Parathyroid adenoma (tissue), 2 donors: Measurements from ENCODE around the gene DENND4A.

Experiments
- H2AFZ ChIP-seq: fragments of 300-600 bp; sonication (generic); one replicate; pipeline ENCODE4 v1.7.0; 2017; ENCODE audit warnings: antibody characterized with exemption, mild to moderate bottlenecking
- H3K27ac ChIP-seq: fragments of 300-600 bp; sonication (generic); one replicate; pipeline ENCODE4 v1.7.0; 2017
- H3K27me3 ChIP-seq: fragments of 300-600 bp; sonication (generic); one replicate; pipeline ENCODE4 v1.7.0; 2017; ENCODE audit warnings: low read length; ENCODE audit not compliant: control insufficient read depth, insufficient read depth
- H3K36me3 ChIP-seq: fragments of 300-600 bp; sonication (generic); one replicate; pipeline ENCODE4 v1.7.0; 2017; ENCODE audit warnings: low read length; ENCODE audit not compliant: control insufficient read depth, insufficient read depth
- H3K4me1 ChIP-seq: fragments of 300-600 bp; sonication (generic); one replicate; pipeline ENCODE4 v1.7.0; 2017; ENCODE audit warnings: control low read depth
- H3K4me2 ChIP-seq: fragments of 300-600 bp; sonication (generic); one replicate; pipeline ENCODE4 v1.7.0; 2017; ENCODE audit warnings: low read length
- H3K4me3 ChIP-seq: fragments of 300-600 bp; sonication (generic); one replicate; pipeline ENCODE4 v1.7.0; 2017; ENCODE audit warnings: low read depth, low read length
- H3K79me2 ChIP-seq: fragments of 300-600 bp; sonication (generic); one replicate; pipeline ENCODE4 v1.7.0; 2017; ENCODE audit warnings: control low read depth
- H3K9ac ChIP-seq: fragments of 300-600 bp; sonication (generic); one replicate; pipeline ENCODE4 v1.7.0; 2017; ENCODE audit warnings: mild to moderate bottlenecking
- H3K9me3 ChIP-seq: fragments of 300-600 bp; sonication (generic); one replicate; pipeline ENCODE4 v1.7.0; 2017; ENCODE audit warnings: low read length; ENCODE audit not compliant: control insufficient read depth
- TF ChIP-seq, protein P1 (sequence below): fragments of 300-600 bp; sonication (generic); IDR thresholded peaks from one replicate; pipeline ENCODE4 v1.7.0; 2017; ENCODE audit warnings: antibody characterized with exemption, mild to moderate bottlenecking
- donor health status: primary hyperparathyroidism.

DENND4A gene

DNA sequence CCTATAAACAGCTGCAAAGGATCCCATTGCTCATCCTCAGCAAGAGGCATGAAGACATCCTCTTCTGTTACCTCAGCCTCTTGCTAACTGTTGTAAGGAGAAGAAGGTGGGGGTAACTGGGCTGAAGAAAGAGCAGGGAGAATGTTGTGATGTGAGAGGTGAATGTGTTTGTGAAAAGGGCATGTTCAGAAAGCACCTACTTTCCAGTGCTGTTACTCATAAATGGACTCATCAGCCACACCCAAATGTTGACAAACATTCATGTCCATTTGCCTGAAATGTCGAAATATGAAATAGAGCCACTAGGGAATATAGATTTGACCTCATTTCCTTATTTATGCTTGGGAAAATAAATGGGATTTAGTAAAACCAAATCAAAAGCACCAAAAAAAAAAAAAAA lies 157.7 kb downstream of the DENND4A start:
- no peaks in the 10 kb centered on the region for H3K36me3 ChIP-seq
- H3K4me3 ChIP-seq: no peak overlapping the region
- H3K9ac ChIP-seq: no peak overlapping the region
- H3K9me3 ChIP-seq: no peaks in the 10 kb centered on the region
- TF ChIP-seq, protein P1, sequence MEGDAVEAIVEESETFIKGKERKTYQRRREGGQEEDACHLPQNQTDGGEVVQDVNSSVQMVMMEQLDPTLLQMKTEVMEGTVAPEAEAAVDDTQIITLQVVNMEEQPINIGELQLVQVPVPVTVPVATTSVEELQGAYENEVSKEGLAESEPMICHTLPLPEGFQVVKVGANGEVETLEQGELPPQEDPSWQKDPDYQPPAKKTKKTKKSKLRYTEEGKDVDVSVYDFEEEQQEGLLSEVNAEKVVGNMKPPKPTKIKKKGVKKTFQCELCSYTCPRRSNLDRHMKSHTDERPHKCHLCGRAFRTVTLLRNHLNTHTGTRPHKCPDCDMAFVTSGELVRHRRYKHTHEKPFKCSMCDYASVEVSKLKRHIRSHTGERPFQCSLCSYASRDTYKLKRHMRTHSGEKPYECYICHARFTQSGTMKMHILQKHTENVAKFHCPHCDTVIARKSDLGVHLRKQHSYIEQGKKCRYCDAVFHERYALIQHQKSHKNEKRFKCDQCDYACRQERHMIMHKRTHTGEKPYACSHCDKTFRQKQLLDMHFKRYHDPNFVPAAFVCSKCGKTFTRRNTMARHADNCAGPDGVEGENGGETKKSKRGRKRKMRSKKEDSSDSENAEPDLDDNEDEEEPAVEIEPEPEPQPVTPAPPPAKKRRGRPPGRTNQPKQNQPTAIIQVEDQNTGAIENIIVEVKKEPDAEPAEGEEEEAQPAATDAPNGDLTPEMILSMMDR: no peak
- no peak overlapping the region for H2AFZ ChIP-seq
- H3K27me3 ChIP-seq: no peaks in the 10 kb centered on the region
- no peaks in the 10 kb centered on the region for H3K79me2 ChIP-seq
- H3K4me1 ChIP-seq: peaks cover 3% of the 10 kb centered on the region
- H3K4me2 ChIP-seq: no peak overlapping the region
- H3K27ac ChIP-seq: no peak overlapping the region

DNA sequence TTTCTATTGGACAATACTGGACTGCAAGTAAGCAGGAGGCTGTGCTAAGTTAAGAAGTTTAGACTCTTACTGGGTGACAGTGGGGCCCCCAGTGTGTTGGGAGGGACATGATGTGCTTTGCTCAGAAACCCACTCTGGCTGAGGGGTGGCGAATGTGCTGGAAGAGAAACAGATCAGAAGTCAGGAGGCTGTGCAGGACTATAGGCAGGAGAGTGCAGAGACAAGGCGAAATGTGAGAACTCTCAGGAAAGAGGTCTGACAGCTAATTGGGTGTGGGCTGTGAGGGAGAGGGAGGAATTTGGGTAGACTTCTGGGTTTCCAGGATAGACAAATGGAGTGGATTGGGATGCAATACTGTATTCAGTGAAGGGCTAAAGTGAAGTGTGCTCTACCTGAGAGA lies 158.3 kb downstream of the DENND4A start:
- H3K4me2 ChIP-seq: no peak overlapping the region
- no peak overlapping the region for H3K27ac ChIP-seq
- no peak overlapping the region for H2AFZ ChIP-seq
- H3K79me2 ChIP-seq: no peaks in the 10 kb centered on the region
- H3K9ac ChIP-seq: no peak overlapping the region
- TF ChIP-seq, protein P1: no peak
- peaks cover 3% of the 10 kb centered on the region for H3K4me1 ChIP-seq
- H3K36me3 ChIP-seq: no peaks in the 10 kb centered on the region
- no peaks in the 10 kb centered on the region for H3K27me3 ChIP-seq
- no peak overlapping the region for H3K4me3 ChIP-seq
- no peaks in the 10 kb centered on the region for H3K9me3 ChIP-seq

DNA sequence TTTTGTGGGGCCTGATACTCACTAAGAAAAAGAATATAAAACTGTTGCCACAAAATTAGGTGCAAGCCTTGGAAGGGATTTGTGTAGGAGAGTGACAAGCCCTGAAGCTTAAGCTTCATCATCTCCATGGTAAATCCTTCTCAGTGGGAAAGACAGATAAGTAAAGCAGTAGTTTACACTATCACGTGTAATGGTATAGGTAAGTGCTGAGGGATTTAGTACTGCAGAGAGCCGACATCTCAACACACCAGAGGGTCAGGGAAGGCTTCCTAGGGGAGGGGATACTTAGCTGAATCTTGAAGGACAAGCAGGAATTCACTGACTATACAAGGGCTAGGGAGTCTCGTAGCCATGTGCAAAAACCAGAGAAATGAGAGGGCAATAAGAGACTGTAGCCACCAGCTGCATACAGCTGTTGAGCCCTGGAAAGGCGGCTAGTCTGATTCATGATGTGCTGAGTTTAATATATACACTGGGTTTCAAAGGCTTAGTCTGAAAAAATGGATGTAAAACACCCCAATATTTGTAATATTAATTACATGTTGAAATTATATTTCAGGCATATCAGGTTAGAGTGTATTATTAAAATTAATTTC lies 159.2 kb downstream of the DENND4A start:
- H3K4me3 ChIP-seq: no peak overlapping the region
- no peak overlapping the region for H3K4me2 ChIP-seq
- no peaks in the 10 kb centered on the region for H3K27me3 ChIP-seq
- no peak overlapping the region for H3K9ac ChIP-seq
- H3K27ac ChIP-seq: no peak overlapping the region
- H3K36me3 ChIP-seq: no peaks in the 10 kb centered on the region
- no peaks in the 10 kb centered on the region for H3K4me1 ChIP-seq
- TF ChIP-seq, protein P1: no peak
- no peaks in the 10 kb centered on the region for H3K79me2 ChIP-seq
- no peak overlapping the region for H2AFZ ChIP-seq
- no peaks in the 10 kb centered on the region for H3K9me3 ChIP-seq

DNA sequence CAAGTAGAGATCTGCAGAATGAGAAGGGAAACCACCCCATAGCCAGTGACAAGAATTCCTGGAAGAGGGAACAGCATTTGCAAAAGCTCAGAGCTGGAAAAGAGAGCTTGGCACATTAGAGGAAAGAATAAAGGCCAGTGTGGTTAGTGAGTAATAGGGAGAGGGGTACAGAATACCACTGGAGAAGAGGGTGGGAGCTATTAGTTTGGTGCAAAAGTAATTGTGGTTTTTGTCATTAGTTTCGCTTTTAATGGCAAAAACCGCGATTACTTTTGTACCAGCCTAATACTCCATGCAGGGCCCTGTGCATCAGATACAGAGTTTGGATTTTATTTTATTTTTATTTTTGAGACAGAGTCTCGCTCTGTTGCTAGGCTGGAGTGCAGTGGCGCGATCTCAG lies 160.6 kb downstream of the DENND4A start:
- Histone ChIP-seq H3K79me2 (no peaks in the 10 kb centered on the region), H2AFZ (no peak overlapping the region), H3K9ac (no peak overlapping the region), H3K36me3 (no peaks in the 10 kb centered on the region), H3K27ac (no peak overlapping the region), H3K4me1 (no peaks in the 10 kb centered on the region), H3K4me2 (no peak overlapping the region), H3K4me3 (no peak overlapping the region), H3K27me3 (no peaks in the 10 kb centered on the region), H3K9me3 (no peaks in the 10 kb centered on the region)
- TF ChIP-seq, protein P1: no peak

DNA sequence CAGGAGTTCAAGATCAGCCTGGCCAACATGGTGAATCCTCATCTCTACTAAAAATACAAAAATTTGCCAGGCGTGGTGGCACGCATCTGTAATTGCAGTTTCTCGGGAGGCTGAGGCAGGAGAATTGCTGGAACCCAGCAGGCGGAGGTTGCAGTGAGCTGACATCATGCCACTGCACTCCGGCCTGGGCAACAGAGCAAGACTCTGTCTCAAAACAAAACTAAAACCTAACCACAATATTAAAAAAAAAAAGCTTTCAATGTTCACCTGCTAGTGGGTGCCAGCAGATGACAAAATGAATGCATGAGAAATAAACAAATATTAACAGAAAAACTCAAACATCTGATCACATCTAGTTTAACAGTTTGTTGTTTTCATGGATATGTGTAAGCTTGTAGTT lies 161.3 kb downstream of the DENND4A start:
- no peaks in the 10 kb centered on the region for H3K4me1 ChIP-seq
- no peaks in the 10 kb centered on the region for H3K36me3 ChIP-seq
- H3K4me3 ChIP-seq: no peak overlapping the region
- TF ChIP-seq, protein P1: no peak
- no peak overlapping the region for H2AFZ ChIP-seq
- no peak overlapping the region for H3K27ac ChIP-seq
- no peaks in the 10 kb centered on the region for H3K9me3 ChIP-seq
- no peaks in the 10 kb centered on the region for H3K79me2 ChIP-seq
- no peak overlapping the region for H3K9ac ChIP-seq
- H3K4me2 ChIP-seq: no peak overlapping the region
- no peaks in the 10 kb centered on the region for H3K27me3 ChIP-seq
